MM.1S (cell line): ENCODE measurements around the gene TRIM54.

Source experiments
- CTCF ChIP-seq: fragments of 300-600 bp; sonication (generic); IDR thresholded peaks from 2 replicates; pipeline ENCODE4 v1.5.1; 2016; ENCODE audit warnings: antibody characterized with exemption, low read length, mixed read lengths
- EZH2 ChIP-seq: fragments of 300-600 bp; sonication (generic); optimal IDR thresholded peaks from 2 replicates; pipeline ENCODE3; 2017; ENCODE audit warnings: low read depth, mild to moderate bottlenecking, antibody characterized with exemption, low read length, mixed read lengths
- EZH2phosphoT487 ChIP-seq: fragments of 300-600 bp; sonication (generic); IDR thresholded peaks from 2 replicates; pipeline ENCODE4 v1.6.1; 2018; ENCODE audit warnings: antibody characterized with exemption, low read length

GRCh38 chr2:27356382-27357181 is 74.4 kb downstream of the TRIM54 start, which contains the start of gene GTF3C2:
- TF ChIP-seq CTCF (no peak), EZH2phosphoT487 (no peak), EZH2 (no peak)
